ENCODE measurements around the gene TREH.

DNA sequence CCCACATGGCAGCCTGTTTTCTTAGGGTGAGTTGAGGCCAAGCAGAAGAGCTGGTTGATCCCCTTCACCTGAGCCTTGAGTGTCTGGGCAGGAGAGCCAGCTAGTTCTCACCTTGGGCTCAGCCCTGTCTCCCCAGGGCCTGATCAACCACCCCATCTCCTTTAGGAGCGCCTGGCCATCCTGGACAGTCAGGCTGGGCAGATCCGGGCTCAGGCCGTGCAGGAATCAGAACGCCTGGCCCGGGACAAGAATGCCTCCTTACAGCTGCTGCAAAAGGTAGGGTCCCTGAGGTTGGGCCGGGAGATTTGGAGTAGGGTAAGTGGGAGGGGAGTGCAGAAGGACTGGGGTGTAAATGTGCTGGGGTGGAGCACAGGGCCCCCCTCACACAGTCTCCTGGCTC is 40.7 kb downstream of the TREH start:
- TF ChIP-seq POLR2A (IDR thresholded peaks at IDR 0.05), result no peak
- TF ChIP-seq, protein P1, sequence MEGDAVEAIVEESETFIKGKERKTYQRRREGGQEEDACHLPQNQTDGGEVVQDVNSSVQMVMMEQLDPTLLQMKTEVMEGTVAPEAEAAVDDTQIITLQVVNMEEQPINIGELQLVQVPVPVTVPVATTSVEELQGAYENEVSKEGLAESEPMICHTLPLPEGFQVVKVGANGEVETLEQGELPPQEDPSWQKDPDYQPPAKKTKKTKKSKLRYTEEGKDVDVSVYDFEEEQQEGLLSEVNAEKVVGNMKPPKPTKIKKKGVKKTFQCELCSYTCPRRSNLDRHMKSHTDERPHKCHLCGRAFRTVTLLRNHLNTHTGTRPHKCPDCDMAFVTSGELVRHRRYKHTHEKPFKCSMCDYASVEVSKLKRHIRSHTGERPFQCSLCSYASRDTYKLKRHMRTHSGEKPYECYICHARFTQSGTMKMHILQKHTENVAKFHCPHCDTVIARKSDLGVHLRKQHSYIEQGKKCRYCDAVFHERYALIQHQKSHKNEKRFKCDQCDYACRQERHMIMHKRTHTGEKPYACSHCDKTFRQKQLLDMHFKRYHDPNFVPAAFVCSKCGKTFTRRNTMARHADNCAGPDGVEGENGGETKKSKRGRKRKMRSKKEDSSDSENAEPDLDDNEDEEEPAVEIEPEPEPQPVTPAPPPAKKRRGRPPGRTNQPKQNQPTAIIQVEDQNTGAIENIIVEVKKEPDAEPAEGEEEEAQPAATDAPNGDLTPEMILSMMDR (IDR thresholded peaks at IDR 0.05), result no peak

Data from sigmoid colon (tissue), 3 donors.